HEK293 (cell line): ENCODE data around the gene AKAP11.

ENCODE experiments used
- OSR2 ChIP-seq: fragments of 450-650 bp; formaldehyde crosslinking; IDR thresholded peaks from 2 replicates; pipeline ENCODE4 v1.5.1; 2016; ENCODE audit warnings: missing biosample characterization, missing genetic modification characterization
- SETDB1 ChIP-seq: IDR thresholded peaks from one replicate; pipeline ENCODE4 v1.6.1; 2017; ENCODE audit warnings: mild to moderate bottlenecking, low read length, moderate library complexity, mixed read lengths; ENCODE audit not compliant: insufficient read length
- YY1 ChIP-seq: fragments of 450-650 bp; formaldehyde crosslinking; IDR thresholded peaks from 2 replicates; pipeline ENCODE4 v1.5.1; 2018; ENCODE audit warnings: missing biosample characterization, missing genetic modification characterization
- ZFP3 ChIP-seq: fragments of 450-650 bp; formaldehyde crosslinking; IDR thresholded peaks from 2 replicates; pipeline ENCODE4 v1.5.1; 2016; ENCODE audit warnings: low read depth, missing biosample characterization, missing genetic modification characterization
- ZNF174 ChIP-seq: fragments of 450-650 bp; formaldehyde crosslinking; IDR thresholded peaks from 2 replicates; pipeline ENCODE4 v1.5.0; 2017; ENCODE audit warnings: missing biosample characterization, mild to moderate bottlenecking, missing genetic modification characterization
- ZNF423 ChIP-seq: fragments of 450-650 bp; formaldehyde crosslinking; IDR thresholded peaks from 2 replicates; pipeline ENCODE4 v1.5.1; 2016; ENCODE audit warnings: missing biosample characterization, missing genetic modification characterization
- ZNF514 ChIP-seq: fragments of 450-650 bp; formaldehyde crosslinking; IDR thresholded peaks from 2 replicates; pipeline ENCODE4 v1.5.1; 2016; ENCODE audit warnings: missing biosample characterization, missing genetic modification characterization
- ZNF600 ChIP-seq: fragments of 450-650 bp; formaldehyde crosslinking; IDR thresholded peaks from 2 replicates; pipeline ENCODE4 v1.5.1; 2016; ENCODE audit warnings: missing biosample characterization, missing genetic modification characterization
- TF ChIP-seq, protein P1 (sequence below): fragments of 450-650 bp; formaldehyde crosslinking; IDR thresholded peaks from 2 replicates; pipeline ENCODE4 v1.5.1; 2016; ENCODE audit warnings: missing biosample characterization, missing genetic modification characterization
- TF ChIP-seq, protein P2 (sequence below): fragments of 450-650 bp; formaldehyde crosslinking; IDR thresholded peaks from 2 replicates; pipeline ENCODE4 v1.5.1; 2016; ENCODE audit warnings: missing biosample characterization, missing genetic modification characterization

DNA sequence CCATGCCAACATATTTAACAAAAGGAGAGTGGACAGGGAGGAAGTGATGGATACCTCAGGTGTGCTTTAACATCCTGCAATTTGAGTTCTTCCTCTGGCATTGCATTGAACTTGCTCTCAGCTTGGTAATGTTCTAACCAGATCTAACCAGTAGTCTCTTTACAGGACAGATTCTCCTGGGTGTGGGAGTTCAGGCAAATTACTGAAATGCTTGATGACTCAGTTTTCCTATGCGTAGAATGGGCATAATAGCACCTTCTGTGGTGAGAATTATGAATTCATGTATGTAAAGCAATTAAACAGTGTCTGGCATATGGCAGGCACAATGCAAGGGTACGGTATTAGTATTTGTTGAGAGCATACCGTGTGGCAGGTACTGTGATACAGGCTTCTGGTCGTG lies 3.6 kb downstream of the AKAP11 start:
- TF ChIP-seq ZNF600 (tag by site-specific recombination): no peak
- TF ChIP-seq ZNF174: no peak
- TF ChIP-seq, protein P1, sequence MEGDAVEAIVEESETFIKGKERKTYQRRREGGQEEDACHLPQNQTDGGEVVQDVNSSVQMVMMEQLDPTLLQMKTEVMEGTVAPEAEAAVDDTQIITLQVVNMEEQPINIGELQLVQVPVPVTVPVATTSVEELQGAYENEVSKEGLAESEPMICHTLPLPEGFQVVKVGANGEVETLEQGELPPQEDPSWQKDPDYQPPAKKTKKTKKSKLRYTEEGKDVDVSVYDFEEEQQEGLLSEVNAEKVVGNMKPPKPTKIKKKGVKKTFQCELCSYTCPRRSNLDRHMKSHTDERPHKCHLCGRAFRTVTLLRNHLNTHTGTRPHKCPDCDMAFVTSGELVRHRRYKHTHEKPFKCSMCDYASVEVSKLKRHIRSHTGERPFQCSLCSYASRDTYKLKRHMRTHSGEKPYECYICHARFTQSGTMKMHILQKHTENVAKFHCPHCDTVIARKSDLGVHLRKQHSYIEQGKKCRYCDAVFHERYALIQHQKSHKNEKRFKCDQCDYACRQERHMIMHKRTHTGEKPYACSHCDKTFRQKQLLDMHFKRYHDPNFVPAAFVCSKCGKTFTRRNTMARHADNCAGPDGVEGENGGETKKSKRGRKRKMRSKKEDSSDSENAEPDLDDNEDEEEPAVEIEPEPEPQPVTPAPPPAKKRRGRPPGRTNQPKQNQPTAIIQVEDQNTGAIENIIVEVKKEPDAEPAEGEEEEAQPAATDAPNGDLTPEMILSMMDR (tag by site-specific recombination): no peak
- TF ChIP-seq ZNF514 (tag by site-specific recombination): no peak
- TF ChIP-seq, protein P2, sequence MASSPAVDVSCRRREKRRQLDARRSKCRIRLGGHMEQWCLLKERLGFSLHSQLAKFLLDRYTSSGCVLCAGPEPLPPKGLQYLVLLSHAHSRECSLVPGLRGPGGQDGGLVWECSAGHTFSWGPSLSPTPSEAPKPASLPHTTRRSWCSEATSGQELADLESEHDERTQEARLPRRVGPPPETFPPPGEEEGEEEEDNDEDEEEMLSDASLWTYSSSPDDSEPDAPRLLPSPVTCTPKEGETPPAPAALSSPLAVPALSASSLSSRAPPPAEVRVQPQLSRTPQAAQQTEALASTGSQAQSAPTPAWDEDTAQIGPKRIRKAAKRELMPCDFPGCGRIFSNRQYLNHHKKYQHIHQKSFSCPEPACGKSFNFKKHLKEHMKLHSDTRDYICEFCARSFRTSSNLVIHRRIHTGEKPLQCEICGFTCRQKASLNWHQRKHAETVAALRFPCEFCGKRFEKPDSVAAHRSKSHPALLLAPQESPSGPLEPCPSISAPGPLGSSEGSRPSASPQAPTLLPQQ (tag by site-specific recombination): no peak
- no peak for TF ChIP-seq SETDB1
- no peak for TF ChIP-seq YY1 (tag by site-specific recombination)
- no peak for TF ChIP-seq OSR2 (tag by site-specific recombination)
- no peak for TF ChIP-seq ZNF423
- no peak for TF ChIP-seq ZFP3 (tag by site-specific recombination)
